ENCODE measurements around the gene B4GALT5.

Gene B4GALT5

DNA sequence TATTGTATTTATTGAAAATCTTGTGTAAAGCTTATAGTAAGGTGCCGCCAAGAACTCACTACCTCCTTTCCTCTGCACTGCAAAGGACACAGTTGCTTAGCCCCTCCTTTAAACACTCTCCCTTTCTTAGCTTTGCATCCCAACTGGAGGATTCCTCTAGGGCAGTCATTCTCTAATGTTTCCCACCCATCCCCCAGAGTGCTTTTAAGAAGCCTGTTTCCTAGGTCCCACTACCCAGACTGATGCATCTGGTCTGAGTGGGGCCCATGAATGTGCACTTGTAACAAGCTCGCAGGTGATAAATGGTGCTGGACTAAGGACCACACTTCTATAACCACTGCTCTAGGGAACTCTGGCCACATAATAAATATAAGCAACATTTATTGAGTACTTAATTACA, 55.2 kb downstream of the B4GALT5 start:
- no peak for DNase-seq (ENCODE audit: low spot score)
- TF ChIP-seq, protein P1, sequence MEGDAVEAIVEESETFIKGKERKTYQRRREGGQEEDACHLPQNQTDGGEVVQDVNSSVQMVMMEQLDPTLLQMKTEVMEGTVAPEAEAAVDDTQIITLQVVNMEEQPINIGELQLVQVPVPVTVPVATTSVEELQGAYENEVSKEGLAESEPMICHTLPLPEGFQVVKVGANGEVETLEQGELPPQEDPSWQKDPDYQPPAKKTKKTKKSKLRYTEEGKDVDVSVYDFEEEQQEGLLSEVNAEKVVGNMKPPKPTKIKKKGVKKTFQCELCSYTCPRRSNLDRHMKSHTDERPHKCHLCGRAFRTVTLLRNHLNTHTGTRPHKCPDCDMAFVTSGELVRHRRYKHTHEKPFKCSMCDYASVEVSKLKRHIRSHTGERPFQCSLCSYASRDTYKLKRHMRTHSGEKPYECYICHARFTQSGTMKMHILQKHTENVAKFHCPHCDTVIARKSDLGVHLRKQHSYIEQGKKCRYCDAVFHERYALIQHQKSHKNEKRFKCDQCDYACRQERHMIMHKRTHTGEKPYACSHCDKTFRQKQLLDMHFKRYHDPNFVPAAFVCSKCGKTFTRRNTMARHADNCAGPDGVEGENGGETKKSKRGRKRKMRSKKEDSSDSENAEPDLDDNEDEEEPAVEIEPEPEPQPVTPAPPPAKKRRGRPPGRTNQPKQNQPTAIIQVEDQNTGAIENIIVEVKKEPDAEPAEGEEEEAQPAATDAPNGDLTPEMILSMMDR (IDR thresholded peaks at IDR 0.05; ENCODE audit: extremely low read depth, missing control alignments) = no peak

DNA sequence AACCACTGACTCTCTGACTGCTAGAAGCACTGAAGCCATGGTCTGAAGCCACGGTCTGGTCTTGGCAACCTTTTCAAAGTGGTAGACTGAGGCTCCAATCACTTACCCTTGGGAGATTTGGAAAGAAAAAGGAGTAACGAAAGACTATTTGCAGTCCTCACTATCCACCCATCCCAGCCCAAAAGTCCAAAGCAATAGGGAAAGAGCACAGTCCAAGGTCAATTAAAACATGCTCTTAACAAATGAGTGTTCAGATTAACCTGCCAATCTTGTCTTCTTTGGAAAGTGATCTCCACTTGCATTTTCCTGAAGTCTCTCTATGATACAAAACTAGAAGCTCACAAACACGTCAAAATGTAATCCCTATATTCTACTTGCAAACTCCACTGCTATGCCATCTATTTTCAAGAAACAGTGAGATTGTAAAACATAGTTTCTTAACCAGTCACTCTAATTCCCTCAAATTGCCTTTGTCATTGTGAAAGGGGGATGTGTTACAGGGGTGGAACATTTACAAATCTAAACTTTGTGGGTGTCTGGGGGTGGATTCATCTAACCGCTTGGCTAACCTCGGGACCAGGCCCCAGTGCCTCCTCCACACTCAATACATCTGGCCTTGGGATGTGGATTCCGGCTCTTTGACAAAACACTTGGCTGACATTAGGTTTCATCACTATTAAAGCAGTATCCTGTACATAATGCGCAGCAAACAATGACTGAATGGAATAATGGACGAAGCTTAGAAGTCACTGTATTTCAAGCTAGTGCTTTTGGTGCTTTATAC, 56.4 kb downstream of the B4GALT5 start:
- no peak for DNase-seq (ENCODE audit: low spot score)
- TF ChIP-seq, protein P1 (IDR thresholded peaks at IDR 0.05; ENCODE audit: extremely low read depth, missing control alignments) = no peak

DNA sequence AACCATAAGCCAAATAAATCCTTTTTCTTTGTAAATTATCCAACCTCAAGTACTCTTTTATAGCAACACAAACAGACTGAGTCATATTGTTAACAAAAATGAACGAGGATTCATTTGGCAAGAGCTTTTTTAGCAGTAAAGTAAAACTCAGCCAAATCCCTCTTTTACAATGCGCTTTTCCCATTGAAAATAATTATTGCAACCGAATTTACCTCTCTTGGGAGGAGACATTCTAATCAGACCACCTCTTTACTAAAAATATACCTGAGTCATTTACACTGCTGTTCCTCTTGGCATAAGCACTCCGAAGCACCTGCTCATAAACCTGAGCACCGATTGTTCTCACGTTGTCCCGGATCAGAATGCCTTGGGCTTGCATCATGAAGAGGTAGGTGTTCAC, 57.4 kb downstream of the B4GALT5 start:
- TF ChIP-seq, protein P1 (IDR thresholded peaks at IDR 0.05; ENCODE audit: extremely low read depth, missing control alignments) = no peak
- no peak for DNase-seq (ENCODE audit: low spot score)

- DNase-seq (ENCODE audit: low spot score) = no peak
- TF ChIP-seq, protein P1 (IDR thresholded peaks at IDR 0.05; ENCODE audit: extremely low read depth, missing control alignments) = no peak
Observed at GRCh38 chr20:49653925-49654434, 59.7 kb downstream of the B4GALT5 start.

- TF ChIP-seq, protein P1 (IDR thresholded peaks at IDR 0.05; ENCODE audit: extremely low read depth, missing control alignments) = no peak
Observed at GRCh38 chr20:49649672-49650071, 64.0 kb downstream of the B4GALT5 start.

GRCh38 chr20:49647550-49647949, 66.1 kb downstream of the B4GALT5 start:
- DNase-seq (ENCODE audit: low spot score) = no peak
- TF ChIP-seq, protein P1 (IDR thresholded peaks at IDR 0.05; ENCODE audit: extremely low read depth, missing control alignments) = no peak

More at GRCh38 chr20:49649672-49650071, 64.0 kb downstream of the B4GALT5 start:
- no peak for DNase-seq (ENCODE audit: low spot score)

DNA sequence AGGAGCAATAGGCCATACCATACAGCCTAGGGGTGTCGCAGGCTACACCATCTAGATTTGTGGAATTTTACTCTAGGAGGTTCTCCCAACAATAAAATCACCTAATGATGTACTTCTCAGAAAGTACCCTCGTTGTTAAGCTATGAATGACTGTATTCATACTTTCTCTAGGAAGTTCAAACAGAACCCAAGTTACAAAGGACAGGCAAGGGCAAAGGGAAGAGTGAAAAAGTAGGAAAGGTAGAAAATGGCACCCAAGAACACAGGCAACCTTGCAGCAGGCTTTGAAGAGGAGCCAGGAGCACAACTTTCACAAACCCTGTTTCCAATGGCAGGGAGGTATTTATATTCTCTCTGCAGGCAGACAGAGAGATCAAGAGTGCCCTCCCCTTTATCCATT, 67.2 kb downstream of the B4GALT5 start:
- TF ChIP-seq, protein P1 (IDR thresholded peaks at IDR 0.05; ENCODE audit: extremely low read depth, missing control alignments) = no peak
- no peak for DNase-seq (ENCODE audit: low spot score)
